ENCODE measurements around the gene ALK.

DNA sequence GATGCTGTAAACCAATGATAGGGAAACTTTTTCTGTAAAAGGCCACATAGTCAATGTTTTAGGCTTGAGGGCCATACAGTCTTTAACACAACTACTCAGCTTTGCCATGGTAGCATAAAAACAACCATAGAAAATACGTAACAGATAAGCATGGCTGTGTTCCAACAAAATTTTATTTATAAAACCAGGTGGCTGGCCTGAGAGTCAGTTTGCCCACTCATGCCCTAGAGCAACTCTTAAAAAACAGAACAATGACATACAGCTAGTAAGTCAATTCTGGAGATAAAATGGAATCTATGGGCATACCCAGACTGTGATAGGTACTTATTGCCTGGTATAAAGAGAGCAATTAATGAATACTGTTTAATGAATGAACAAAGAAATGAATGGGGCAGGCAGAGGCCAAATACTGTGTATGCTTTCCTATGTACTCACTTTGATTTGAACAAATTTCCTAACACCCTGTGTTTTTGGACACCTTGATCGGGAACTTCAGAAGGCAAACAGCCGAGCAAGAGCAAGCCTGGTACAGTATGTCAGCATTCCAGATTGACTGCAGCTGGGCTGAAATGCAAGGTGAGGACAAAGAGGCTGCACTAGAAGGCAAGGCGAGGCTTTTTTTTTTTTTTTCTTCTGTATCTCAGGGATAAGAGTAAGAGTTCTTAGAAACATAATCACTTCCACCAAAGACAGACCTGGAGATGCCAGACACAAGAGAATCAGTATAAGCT is 490.8 kb downstream of the ALK start:
- TF ChIP-seq, protein P1, sequence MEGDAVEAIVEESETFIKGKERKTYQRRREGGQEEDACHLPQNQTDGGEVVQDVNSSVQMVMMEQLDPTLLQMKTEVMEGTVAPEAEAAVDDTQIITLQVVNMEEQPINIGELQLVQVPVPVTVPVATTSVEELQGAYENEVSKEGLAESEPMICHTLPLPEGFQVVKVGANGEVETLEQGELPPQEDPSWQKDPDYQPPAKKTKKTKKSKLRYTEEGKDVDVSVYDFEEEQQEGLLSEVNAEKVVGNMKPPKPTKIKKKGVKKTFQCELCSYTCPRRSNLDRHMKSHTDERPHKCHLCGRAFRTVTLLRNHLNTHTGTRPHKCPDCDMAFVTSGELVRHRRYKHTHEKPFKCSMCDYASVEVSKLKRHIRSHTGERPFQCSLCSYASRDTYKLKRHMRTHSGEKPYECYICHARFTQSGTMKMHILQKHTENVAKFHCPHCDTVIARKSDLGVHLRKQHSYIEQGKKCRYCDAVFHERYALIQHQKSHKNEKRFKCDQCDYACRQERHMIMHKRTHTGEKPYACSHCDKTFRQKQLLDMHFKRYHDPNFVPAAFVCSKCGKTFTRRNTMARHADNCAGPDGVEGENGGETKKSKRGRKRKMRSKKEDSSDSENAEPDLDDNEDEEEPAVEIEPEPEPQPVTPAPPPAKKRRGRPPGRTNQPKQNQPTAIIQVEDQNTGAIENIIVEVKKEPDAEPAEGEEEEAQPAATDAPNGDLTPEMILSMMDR (IDR thresholded peaks at IDR 0.05): no peak
- TF ChIP-seq POLR2A (IDR thresholded peaks at IDR 0.05) (no peak), POLR2AphosphoS5 (IDR thresholded peaks at IDR 0.05) (no peak), EP300 (IDR thresholded peaks at IDR 0.05) (no peak)
